DOHH2 (cell line): ENCODE measurements around the gene SNIP1.

Source experiments
- CTCF ChIP-seq: fragments of 200-600 bp; sonication (generic); IDR thresholded peaks from one replicate; pipeline ENCODE4 v1.5.1; 2014; ENCODE audit warnings: antibody characterized with exemption, mild to moderate bottlenecking, low read depth, low read length; ENCODE audit not compliant: poor library complexity, severe bottlenecking
- EZH2phosphoT487 ChIP-seq: fragments of 200-600 bp; sonication (generic); IDR thresholded peaks from 2 replicates; pipeline ENCODE4 v1.6.1; 2017; ENCODE audit warnings: borderline replicate concordance, mild to moderate bottlenecking, antibody characterized with exemption, low read length, moderate library complexity, mixed read lengths

GRCh38 chr1:37545019-37545418, 9.1 kb downstream of the SNIP1 start:
- no peak for TF ChIP-seq CTCF
- TF ChIP-seq EZH2phosphoT487 = no peak
